ENCODE data around the gene NOX5. TPM values are rescaled to one million over a fixed set of nuclear protein-coding genes. Genes with fewer than 3 reads are reported as not detected.
"Not testable (repeated sequence)": the region's sequence is repeated elsewhere in the genome, so short reads cannot be mapped to it uniquely, and the experiment has no call there.

The NOX5 gene
- total RNA-seq, 2 donors from 2014 or later: 0.54 to 0.92 TPM

GRCh38 chr15:69066007-69066995 lies 51.8 kb downstream of the NOX5 start:
- Histone ChIP-seq H3K27ac (no peak overlapping the region), H3K4me3 (no peak overlapping the region), H3K36me3 (no peaks in the 10 kb centered on the region), H3K27me3 (replicated peaks; ENCODE audit: insufficient read depth) (no peaks in the 10 kb centered on the region), H3K9me3 (no peaks in the 10 kb centered on the region), H3K4me1 (ENCODE audit: control insufficient read depth in 1 of 2, low read depth in 2 of 2) (no peaks in the 10 kb centered on the region)
- no peak for TF ChIP-seq CTCF (IDR thresholded peaks at IDR 0.05)
- ATAC-seq (ENCODE audit: insufficient number of reproducible peaks, low FRiP score, low read depth): no peak
- no peak for DNase-seq (ENCODE audit: low spot score)

GRCh38 chr15:69067296-69067695 lies 52.8 kb downstream of the NOX5 start:
- Histone ChIP-seq H3K36me3 (no peaks in the 10 kb centered on the region), H3K27me3 (replicated peaks; ENCODE audit: insufficient read depth) (no peaks in the 10 kb centered on the region), H3K4me3 (no peak overlapping the region), H3K27ac (no peak overlapping the region), H3K9me3 (no peaks in the 10 kb centered on the region), H3K4me1 (ENCODE audit: control insufficient read depth in 1 of 2, low read depth in 2 of 2) (no peaks in the 10 kb centered on the region)
- ATAC-seq (ENCODE audit: insufficient number of reproducible peaks, low FRiP score, low read depth) (no peak), DNase-seq (ENCODE audit: low spot score) (no peak)
- TF ChIP-seq CTCF (IDR thresholded peaks at IDR 0.05): no peak

- no peaks in the 10 kb centered on the region for H3K27me3 ChIP-seq (replicated peaks; ENCODE audit: insufficient read depth)
- no peaks in the 10 kb centered on the region for H3K4me1 ChIP-seq (ENCODE audit: control insufficient read depth in 1 of 2, low read depth in 2 of 2)
- no peak overlapping the region for H3K27ac ChIP-seq
- no peak for ATAC-seq (ENCODE audit: insufficient number of reproducible peaks, low FRiP score, low read depth)
- H3K4me3 ChIP-seq: no peak overlapping the region
- H3K9me3 ChIP-seq: no peaks in the 10 kb centered on the region
- no peaks in the 10 kb centered on the region for H3K36me3 ChIP-seq
- TF ChIP-seq CTCF (IDR thresholded peaks at IDR 0.05): no peak
- DNase-seq (ENCODE audit: low spot score): no peak
Measured at GRCh38 chr15:69068157-69068556, 53.7 kb downstream of the NOX5 start.

GRCh38 chr15:69069290-69069689 lies 54.8 kb downstream of the NOX5 start:
- H3K9me3 ChIP-seq; H3K36me3 ChIP-seq; ATAC-seq (ENCODE audit: insufficient number of reproducible peaks, low FRiP score, low read depth); H3K27ac ChIP-seq; H3K27me3 ChIP-seq (replicated peaks; ENCODE audit: insufficient read depth); DNase-seq (ENCODE audit: low spot score); H3K4me3 ChIP-seq; H3K4me1 ChIP-seq (ENCODE audit: control insufficient read depth in 1 of 2, low read depth in 2 of 2): not testable (repeated sequence)

GRCh38 chr15:69069996-69070395 lies 55.5 kb downstream of the NOX5 start:
- Histone ChIP-seq H3K9me3 (no peaks in the 10 kb centered on the region), H3K27me3 (replicated peaks; ENCODE audit: insufficient read depth) (no peaks in the 10 kb centered on the region), H3K36me3 (no peaks in the 10 kb centered on the region), H3K27ac (no peak overlapping the region), H3K4me1 (ENCODE audit: control insufficient read depth in 1 of 2, low read depth in 2 of 2) (peaks cover 0 to 6% of the 10 kb centered on the region in 2 donors), H3K4me3 (no peak overlapping the region)
- no peak for ATAC-seq (ENCODE audit: insufficient number of reproducible peaks, low FRiP score, low read depth)
- no peak for DNase-seq (ENCODE audit: low spot score)
- TF ChIP-seq CTCF (IDR thresholded peaks at IDR 0.05): no peak
